Spleen (tissue), 3 donors: Measurements from ENCODE around the gene ABRACL.

Experiments used
- POLR2A ChIP-seq, 3 donors: fragments of 450-650 bp; IDR thresholded peaks; one replicate each; pipeline ENCODE4 v1.5.1; 2017; ENCODE audit warnings: antibody characterized with exemption in 3 of 3, mild to moderate bottlenecking in 1 of 3
- POLR2AphosphoS5 ChIP-seq, 3 donors: sonication (generic); formaldehyde crosslinking; IDR thresholded peaks; one replicate each; pipeline ENCODE4 v1.5.1; 2017; ENCODE audit warnings: antibody characterized with exemption in 3 of 3

DNA sequence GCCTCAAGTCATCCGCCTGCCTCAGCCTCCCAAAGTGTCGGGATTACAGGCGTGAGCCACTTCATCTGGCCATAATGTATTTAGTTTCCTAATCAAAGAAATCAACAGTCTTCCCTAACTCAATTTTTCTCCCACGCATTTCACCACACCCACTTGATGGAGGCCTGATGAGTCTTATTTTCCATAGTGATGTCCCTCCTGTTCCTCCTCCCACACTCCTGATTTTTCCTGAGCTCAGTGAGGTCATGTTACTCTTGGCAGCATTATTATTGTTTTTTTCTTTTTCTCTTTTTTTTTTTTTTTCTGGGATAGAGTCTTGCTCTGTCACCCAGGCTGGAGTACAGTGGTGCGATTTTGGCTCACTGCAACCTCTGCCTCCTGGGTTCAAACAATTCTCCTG, 8.9 kb downstream of the ABRACL start:
- no peak for TF ChIP-seq POLR2A (IDR thresholded peaks at IDR 0.05)
- TF ChIP-seq POLR2AphosphoS5 (IDR thresholded peaks at IDR 0.05), result no peak
